ENCODE measurements around the gene PLEKHA7.

Gene PLEKHA7

DNA sequence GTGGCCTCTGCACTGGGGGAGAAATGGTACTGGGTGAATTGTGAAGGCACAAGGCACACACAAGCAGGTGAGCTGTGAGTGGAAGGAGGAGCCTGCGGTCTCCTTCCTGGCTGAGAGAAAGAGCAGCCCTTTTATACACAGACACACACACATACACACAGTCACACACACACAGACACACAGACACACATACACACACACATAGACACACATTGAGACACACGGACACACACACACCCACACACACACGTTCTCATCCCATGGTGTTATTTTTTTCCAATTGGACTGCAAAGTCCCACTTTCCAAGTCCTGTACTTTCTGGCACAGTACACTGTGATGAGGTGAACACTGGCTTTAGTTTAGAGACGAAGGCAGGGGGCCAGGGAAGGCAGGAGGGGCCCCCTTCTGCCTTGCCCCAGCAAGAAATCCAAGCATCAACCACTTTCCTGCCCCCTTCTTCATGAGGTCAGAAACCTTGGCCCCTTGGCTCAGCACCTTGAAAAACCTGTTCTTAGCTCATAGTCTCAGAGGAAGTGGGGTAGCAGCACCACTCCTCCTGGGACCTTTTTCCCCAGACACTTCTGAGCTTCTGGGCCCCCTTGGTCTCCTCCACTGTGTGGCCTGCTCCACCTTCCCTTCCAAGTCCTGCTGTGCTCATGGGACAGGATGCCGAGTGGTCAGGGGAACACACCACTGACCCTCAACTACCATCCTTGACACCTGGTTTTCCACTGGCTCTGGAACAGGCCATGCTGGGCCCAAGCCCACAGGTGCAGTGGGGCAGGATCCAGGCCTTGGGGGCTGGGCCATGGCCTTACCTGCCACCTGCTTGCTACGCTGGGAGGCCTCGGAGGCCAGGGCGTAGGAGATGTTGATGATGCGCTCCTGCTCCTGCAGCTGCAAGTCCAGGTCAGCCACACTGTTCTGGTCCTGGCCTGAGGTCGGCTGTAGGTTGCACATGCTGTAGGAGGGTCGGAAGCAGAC lies 232.0 kb downstream of the PLEKHA7 start:
- in situ Hi-C loops (cut with HindIII; ENCODE audit: low pct_unique_long_range_greater_than_20kb, low sequenced_read_pairs) = no loop called here
- peak; percentile 31 to 57 for DNase-seq (ENCODE audit: low read depth in 1 of 2, low spot score in 1 of 2)
- no peak for TF ChIP-seq JUND (IDR thresholded peaks at IDR 0.05; ENCODE audit: low read depth)

DNA sequence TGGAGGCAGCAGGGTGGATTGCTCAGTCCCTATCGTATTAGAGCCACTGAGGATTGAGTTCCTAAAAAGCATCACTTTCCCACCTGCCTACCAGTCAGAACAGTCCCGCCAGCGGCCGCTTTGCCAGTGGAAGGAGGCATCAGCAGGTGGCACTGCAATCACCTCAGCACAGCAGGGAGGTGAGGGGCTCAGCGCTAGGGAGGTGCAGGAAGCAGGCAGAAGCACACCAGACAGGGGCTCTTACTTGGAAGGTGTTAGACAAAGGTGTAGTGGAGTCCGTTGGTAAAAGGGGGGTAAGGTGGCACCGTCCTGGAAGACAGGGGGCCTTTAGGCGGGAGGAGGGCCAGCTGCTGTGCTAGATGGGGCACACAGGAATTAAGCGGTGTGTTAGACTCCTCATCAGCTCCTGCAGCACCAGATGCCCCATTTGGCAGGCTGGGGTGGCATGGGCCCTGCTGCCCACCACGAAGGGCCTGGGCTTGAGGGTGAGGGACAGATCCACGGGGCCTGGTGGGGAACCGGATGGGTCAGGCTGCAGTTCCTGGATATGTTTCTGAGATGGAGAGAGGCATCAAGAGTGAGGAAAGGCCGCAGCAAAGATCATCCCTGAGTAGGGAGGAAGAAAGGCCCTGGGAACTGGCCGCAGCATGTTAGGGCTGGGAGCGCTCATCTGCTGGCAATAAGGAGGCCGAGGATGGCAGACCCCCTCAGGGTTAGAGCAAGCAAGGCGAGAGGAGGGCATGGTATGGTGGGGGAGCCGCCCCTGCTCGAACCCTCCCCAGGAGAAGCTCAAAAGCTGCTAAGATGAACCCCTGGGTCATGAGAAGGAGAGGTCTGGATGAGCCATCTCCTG lies 233.3 kb downstream of the PLEKHA7 start:
- no peak for DNase-seq (ENCODE audit: low read depth in 1 of 2, low spot score in 1 of 2)
- TF ChIP-seq JUND (IDR thresholded peaks at IDR 0.05; ENCODE audit: low read depth) = no peak
- in situ Hi-C loops (cut with HindIII; ENCODE audit: low pct_unique_long_range_greater_than_20kb, low sequenced_read_pairs) = no loop called here

DNA sequence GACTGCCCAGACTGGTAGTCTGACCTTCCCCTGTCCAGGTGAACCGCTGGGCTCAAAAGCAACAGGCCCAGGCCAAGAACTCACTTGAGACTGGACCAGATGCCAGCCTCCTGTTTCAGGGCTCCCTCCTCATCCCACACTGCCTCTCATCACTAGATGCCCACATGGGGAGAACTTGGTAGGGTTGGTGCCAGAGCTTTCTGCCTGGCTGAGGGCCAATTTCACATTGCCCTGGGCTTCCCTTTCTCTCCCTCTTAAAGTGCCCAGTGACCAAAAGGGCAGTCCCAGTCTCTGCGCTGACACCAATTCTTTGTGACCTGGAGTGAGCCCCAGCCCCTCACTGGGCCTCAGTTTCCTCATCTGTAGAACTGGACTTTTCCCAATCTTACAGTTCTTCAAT lies 234.1 kb downstream of the PLEKHA7 start:
- in situ Hi-C loops (cut with HindIII; ENCODE audit: low pct_unique_long_range_greater_than_20kb, low sequenced_read_pairs) = no loop called here
- no peak for TF ChIP-seq JUND (IDR thresholded peaks at IDR 0.05; ENCODE audit: low read depth)

DNA sequence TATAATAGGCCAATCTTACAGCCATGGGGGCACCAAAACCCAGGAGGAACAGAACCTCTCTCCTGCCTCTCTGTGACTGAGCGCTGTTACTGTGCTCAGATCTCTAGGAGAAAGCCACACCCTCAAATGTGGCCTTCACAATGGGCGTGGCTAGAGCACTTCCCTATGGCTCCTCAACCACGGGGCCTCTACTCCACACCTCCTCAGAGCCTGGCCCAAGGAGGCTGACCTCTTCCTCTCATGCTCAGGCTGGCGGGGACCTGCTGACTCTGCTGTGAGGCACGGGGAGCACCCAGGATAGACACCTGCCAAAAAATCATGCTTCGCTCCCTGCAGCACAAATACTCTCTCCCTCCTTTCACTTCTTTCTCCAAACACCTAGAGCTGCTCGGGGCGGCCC lies 234.8 kb downstream of the PLEKHA7 start:
- no peak for TF ChIP-seq JUND (IDR thresholded peaks at IDR 0.05; ENCODE audit: low read depth)
- DNase-seq (ENCODE audit: low read depth in 1 of 2, low spot score in 1 of 2) = no peak
- in situ Hi-C loops (cut with HindIII; ENCODE audit: low pct_unique_long_range_greater_than_20kb, low sequenced_read_pairs) = no loop called here

More for the DNA sequence above, 234.1 kb downstream of the PLEKHA7 start:
- peak in 1 of 2 experiments; percentile 24 for DNase-seq (ENCODE audit: low read depth in 1 of 2, low spot score in 1 of 2)

DNA sequence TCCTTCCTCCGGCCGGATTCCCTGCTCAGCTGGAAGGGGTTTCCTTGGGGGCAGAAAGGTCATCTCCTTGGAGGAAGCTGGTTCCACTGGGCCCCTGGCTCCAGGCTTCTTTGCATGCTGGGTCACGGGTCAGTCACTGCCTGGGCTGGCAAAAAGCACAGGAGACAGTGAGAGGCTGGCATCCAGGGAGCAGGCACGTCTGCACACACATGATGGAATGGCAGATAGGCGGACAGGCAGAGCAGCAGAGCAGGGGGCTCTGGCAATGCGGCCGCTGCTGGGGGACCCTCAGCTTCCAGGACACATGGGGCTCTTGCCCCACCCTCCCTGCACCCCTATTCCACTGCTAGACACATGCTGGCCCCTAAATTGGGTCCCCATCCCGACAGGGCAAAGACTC lies 235.3 kb downstream of the PLEKHA7 start:
- in situ Hi-C loops (cut with HindIII; ENCODE audit: low pct_unique_long_range_greater_than_20kb, low sequenced_read_pairs) = no loop called here
- no peak for TF ChIP-seq JUND (IDR thresholded peaks at IDR 0.05; ENCODE audit: low read depth)

DNA sequence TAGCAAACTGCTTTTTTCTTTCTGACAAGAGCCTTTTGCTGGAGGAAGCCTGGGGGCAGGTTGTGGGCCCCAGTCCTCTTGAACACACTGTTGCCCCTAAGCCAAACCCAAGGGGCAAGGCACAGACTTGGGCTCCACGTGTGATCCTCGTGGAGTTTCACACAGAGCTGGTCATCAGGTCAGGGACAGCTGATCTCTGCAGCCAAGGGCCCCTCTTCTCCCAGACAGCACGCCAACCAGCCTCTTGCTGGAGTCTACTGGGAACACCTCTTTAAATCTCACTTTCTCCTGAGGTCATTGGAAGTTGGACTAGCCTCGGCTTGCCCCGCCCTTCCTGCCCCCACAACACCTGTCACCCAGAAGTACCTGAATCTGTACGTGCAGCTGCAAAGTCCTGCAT lies 235.9 kb downstream of the PLEKHA7 start:
- DNase-seq (ENCODE audit: low read depth in 1 of 2, low spot score in 1 of 2) = no peak
- TF ChIP-seq JUND (IDR thresholded peaks at IDR 0.05; ENCODE audit: low read depth) = no peak
- in situ Hi-C loops (cut with HindIII; ENCODE audit: low pct_unique_long_range_greater_than_20kb, low sequenced_read_pairs) = no loop called here

More for the DNA sequence above, 235.3 kb downstream of the PLEKHA7 start:
- DNase-seq (ENCODE audit: low read depth in 1 of 2, low spot score in 1 of 2) = no peak

DNA sequence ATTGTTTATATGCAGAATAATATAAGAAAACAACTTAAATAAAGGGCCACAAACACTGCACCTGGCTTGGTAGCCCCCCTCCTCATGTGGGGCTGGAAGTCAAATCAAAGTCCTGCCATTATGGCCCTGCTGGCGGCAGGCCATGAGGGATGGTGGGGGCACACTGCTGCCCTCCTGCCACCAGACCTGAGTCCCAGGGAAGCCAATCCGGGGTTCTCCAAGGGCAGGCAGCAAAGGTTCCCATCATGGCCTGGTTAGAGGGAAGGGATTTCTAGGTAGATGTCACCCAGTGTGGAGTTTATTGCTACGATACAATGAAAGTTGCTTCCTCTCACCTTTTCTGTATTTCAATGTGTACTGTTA lies 236.6 kb downstream of the PLEKHA7 start:
- in situ Hi-C loops (cut with HindIII; ENCODE audit: low pct_unique_long_range_greater_than_20kb, low sequenced_read_pairs) = no loop called here
- no peak for TF ChIP-seq JUND (IDR thresholded peaks at IDR 0.05; ENCODE audit: low read depth)
- DNase-seq (ENCODE audit: low read depth in 1 of 2, low spot score in 1 of 2) = no peak

DNA sequence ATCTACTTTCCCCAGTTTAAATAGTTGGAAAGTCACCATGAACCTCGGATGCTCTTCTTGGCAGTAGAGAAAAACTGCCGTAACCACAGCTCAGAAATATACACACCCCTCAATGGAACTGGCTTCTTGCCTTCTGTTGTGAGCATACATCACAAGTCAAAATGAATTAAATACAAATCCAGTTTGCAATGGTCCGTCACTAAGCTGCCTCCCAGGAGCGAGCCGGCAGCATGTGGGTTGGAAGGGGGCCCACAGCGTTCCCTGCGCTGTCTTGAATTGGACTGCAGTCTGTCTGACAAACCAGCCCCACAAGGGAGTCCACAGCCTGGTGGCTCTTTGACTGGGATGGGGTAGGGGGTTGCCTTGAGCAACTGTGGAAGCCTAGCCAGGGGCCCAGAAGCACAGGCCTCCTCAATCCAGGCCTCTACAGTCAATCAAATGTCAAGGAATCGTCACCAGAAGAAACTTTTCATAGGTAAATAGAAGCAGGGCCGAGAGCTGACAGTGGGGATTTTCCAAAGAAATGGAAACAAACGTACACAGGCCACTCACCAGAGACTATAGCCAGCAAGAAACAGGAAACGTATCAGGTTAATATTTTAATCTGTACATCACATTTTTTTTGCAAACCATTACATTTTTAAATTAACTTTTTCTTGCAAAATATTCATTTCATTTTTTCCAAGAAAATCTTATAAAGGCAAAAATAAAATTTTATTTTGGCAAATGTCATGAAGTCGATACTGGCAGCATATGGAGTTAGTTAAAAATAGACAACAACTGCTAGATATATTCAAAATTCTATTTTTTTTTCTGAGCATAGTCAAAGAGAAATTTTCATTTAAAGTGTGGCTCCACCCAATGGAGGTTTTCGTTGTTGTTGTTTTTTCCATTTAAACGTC lies 237.3 kb downstream of the PLEKHA7 start:
- in situ Hi-C loops (cut with HindIII; ENCODE audit: low pct_unique_long_range_greater_than_20kb, low sequenced_read_pairs) = no loop called here
- no peak for TF ChIP-seq JUND (IDR thresholded peaks at IDR 0.05; ENCODE audit: low read depth)
- DNase-seq (ENCODE audit: low read depth in 1 of 2, low spot score in 1 of 2) = no peak

DNA sequence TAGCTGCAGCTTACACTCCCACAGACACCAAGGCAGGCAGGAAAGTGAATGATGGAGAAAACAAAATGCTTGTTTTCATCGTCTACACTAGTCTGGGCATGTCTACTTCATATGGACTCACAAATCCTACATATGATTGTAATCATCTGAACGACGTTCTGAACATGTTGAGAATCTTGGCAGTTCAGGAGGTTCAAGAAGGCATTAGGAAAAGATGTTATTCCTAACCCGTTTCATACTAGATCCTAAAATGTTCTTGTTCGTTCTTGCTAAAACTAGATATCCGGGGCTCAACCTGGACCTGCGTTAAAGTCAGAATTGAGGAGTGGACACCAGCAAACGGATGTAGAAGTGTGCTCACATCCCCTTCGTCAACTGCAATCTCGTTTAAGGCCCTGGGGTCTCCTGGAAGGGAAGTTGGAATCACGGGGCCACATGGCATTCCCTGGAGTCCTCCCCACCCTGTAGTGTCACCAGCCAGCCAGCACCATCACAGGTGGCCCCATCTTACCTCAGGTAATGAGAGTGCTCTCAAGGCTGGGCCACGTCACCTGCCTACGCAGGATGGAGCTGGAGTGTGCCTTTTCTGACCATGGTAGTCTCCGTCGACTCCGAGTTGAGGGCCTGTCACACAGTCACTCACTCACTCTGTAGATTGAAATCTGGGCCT lies 238.5 kb downstream of the PLEKHA7 start:
- TF ChIP-seq JUND (IDR thresholded peaks at IDR 0.05; ENCODE audit: low read depth) = no peak
- in situ Hi-C loops (cut with HindIII; ENCODE audit: low pct_unique_long_range_greater_than_20kb, low sequenced_read_pairs) = no loop called here
- DNase-seq (ENCODE audit: low read depth in 1 of 2, low spot score in 1 of 2) = no peak

DNA sequence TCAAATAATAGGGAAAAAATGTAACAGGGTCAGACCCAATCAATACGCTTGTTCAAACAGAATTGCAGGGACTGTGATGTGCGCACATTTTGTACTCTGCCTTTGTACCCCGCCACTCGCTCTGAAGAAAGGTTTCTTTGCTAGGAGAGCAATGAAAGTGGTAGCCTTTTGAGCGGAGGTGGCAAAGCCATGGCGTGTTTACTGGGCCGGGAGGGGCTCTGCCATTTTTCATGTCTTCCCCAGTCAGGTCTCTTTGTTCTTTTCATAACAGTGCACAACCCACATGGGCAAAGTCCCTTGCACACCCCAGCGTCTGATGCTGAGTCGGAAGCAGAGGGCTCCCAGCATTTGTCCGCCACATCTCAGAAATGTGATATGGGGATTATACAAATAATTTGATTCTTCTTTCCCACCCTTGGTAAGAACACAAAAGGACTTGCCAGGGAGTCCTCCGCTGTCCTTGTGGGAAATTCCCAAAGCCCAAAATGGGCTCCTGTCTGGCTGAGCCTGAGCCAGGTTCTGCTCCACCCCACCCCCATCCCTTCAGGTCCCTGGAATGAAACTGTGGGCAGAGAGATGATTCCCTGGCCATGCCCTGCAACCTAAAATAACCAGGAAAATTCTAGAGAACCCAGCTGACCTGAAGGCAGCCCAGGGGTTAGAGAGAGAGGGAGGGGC lies 239.1 kb downstream of the PLEKHA7 start:
- DNase-seq (ENCODE audit: low read depth in 1 of 2, low spot score in 1 of 2) = no peak
- in situ Hi-C loops (cut with HindIII; ENCODE audit: low pct_unique_long_range_greater_than_20kb, low sequenced_read_pairs) = no loop called here
- no peak for TF ChIP-seq JUND (IDR thresholded peaks at IDR 0.05; ENCODE audit: low read depth)
